Tibial nerve (tissue), 4 donors: ENCODE measurements around the gene BCAS1. TPM values are rescaled to one million over a fixed set of nuclear protein-coding genes. Genes with fewer than 3 reads are reported as not detected.

ENCODE experiments used
- DNase-seq, 2 donors: peaks; one replicate each; pipeline ENCODE4 v3.0.0-alpha.2; 2019; ENCODE audit warnings: low spot score in 2 of 2
- H3K27ac ChIP-seq, 4 donors: fragments of 200-600 bp; sonication (generic) in 3 of 4; one replicate each; pipeline ENCODE4 v1.5.1; 2017 to 2019; ENCODE audit warnings: mild to moderate bottlenecking in 1 of 4
- H3K27me3 ChIP-seq, 2 donors: fragments of 200-600 bp; sonication (generic) in 1 of 2; one replicate each; pipeline versions ENCODE4 v1.5.1 to v1.6.0; 2017 to 2019
- H3K36me3 ChIP-seq, 3 donors: fragments of 200-600 bp; sonication (generic); one replicate each; pipeline ENCODE4 v1.5.1; 2018 to 2019
- H3K4me1 ChIP-seq, 4 donors: fragments of 200-600 bp; sonication (generic) in 3 of 4; one replicate each; pipeline ENCODE4 v1.5.1; 2017 to 2019
- H3K4me3 ChIP-seq, 4 donors: fragments of 200-600 bp; sonication (generic) in 3 of 4; one replicate each; pipeline ENCODE4 v1.5.1; 2017 to 2019; ENCODE audit warnings: mild to moderate bottlenecking in 1 of 4, moderate library complexity in 1 of 4
- H3K9me3 ChIP-seq, 4 donors: fragments of 200-600 bp; sonication (generic) in 3 of 4; one replicate each; pipeline ENCODE4 v1.5.1; 2017 to 2019
- CTCF ChIP-seq, 5 experiments: fragments of 200-600 bp in 3 of 5; fragments of 450-650 bp in 2 of 5; sonication (generic) in 3 of 5; IDR thresholded peaks; one replicate each; pipeline ENCODE4 v1.5.1; 2016 to 2019; ENCODE audit warnings: antibody characterized with exemption in 5 of 5, mild to moderate bottlenecking in 3 of 5, moderate library complexity in 2 of 5
- EP300 ChIP-seq, 2 donors: sonication (generic); formaldehyde crosslinking; IDR thresholded peaks; one replicate each; pipeline ENCODE4 v1.6.1; 2017; ENCODE audit warnings: antibody characterized with exemption in 2 of 2, mild to moderate bottlenecking in 1 of 2
- POLR2A ChIP-seq, 2 donors: fragments of 450-650 bp; IDR thresholded peaks; one replicate each; pipeline ENCODE4 v1.6.1; 2017; ENCODE audit warnings: antibody characterized with exemption in 2 of 2, mild to moderate bottlenecking in 2 of 2, moderate library complexity in 2 of 2
- WGBS, 2 donors: methylation state at CpG; one replicate each; pipeline ENCODE4 v1.1.5; 2018; 5-methylcytosine and 5-hydroxymethylcytosine counted together
- total RNA-seq, 4 donors: library from RNA; depleted of rRNA; stranded (reverse); fragments of >200 nt; gene quantifications; one replicate each; pipeline ENCODE4 v1.1.0, GENCODE V29; 2016

BCAS1 gene
- total RNA-seq, 4 donors from 2014 or later: 34.8 to 59.6 (median 47.1) TPM

- TF ChIP-seq CTCF (IDR thresholded peaks at IDR 0.05) (no peak), EP300 (IDR thresholded peaks at IDR 0.05) (no peak), POLR2A (IDR thresholded peaks at IDR 0.05) (no peak)
Observed at GRCh38 chr20:53990768-53991450, 79.5 kb downstream of the BCAS1 start.

GRCh38 chr20:53990003-53990402 lies 80.4 kb downstream of the BCAS1 start:
- 79 to 81% methylated on average over 2 of the region's 2 CpGs for WGBS, 2 donors
- TF ChIP-seq EP300 (IDR thresholded peaks at IDR 0.05): no peak
- TF ChIP-seq CTCF (IDR thresholded peaks at IDR 0.05): no peak
- TF ChIP-seq POLR2A (IDR thresholded peaks at IDR 0.05): no peak
- Histone ChIP-seq H3K4me1 (peaks cover 0 to 5% (median 0%) of the 10 kb centered on the region in 4 donors), H3K36me3 (no peaks in the 10 kb centered on the region), H3K27me3 (no peaks in the 10 kb centered on the region), H3K9me3 (no peaks in the 10 kb centered on the region), H3K4me3 (no peak overlapping the region), H3K27ac (peak overlapping the region in 2 of 4 donors; percentile 28 to 77)
- DNase-seq: no peak

More at GRCh38 chr20:53990768-53991450, 79.5 kb downstream of the BCAS1 start:
- Histone ChIP-seq H3K4me3 (no peak overlapping the region), H3K9me3 (no peaks in the 10 kb centered on the region), H3K4me1 (peaks cover 0 to 5% (median 0%) of the 10 kb centered on the region in 4 donors), H3K36me3 (no peaks in the 10 kb centered on the region), H3K27me3 (no peaks in the 10 kb centered on the region), H3K27ac (peak overlapping the region in 3 of 4 donors; percentile 25 to 77 (median 72))
- DNase-seq: no peak
- 66 to 70% methylated on average over 9 of the region's 9 CpGs for WGBS, 2 donors

- TF ChIP-seq EP300 (IDR thresholded peaks at IDR 0.05): no peak
- no peak for DNase-seq
- H3K4me3 ChIP-seq: no peak overlapping the region
- H3K27me3 ChIP-seq: no peaks in the 10 kb centered on the region
- no peaks in the 10 kb centered on the region for H3K9me3 ChIP-seq
- 58 to 62% methylated on average over 2 of the region's 2 CpGs for WGBS, 2 donors
- H3K27ac ChIP-seq: peak overlapping the region in 1 of 4 donors; percentile 35
- H3K4me1 ChIP-seq: peaks cover 0 to 5% (median 2%) of the 10 kb centered on the region in 4 donors
- no peaks in the 10 kb centered on the region for H3K36me3 ChIP-seq
Observed at GRCh38 chr20:53989401-53989800, 81.0 kb downstream of the BCAS1 start.

- Histone ChIP-seq H3K36me3 (no peaks in the 10 kb centered on the region), H3K27ac (no peak overlapping the region), H3K9me3 (no peaks in the 10 kb centered on the region), H3K4me1 (peaks cover 0 to 5% (median 2%) of the 10 kb centered on the region in 4 donors), H3K4me3 (no peak overlapping the region), H3K27me3 (no peaks in the 10 kb centered on the region)
- whole genome bisulfite sequencing, 2 donors: 80% methylated on average over 4 of the region's 4 CpGs
- TF ChIP-seq CTCF (IDR thresholded peaks at IDR 0.05) (no peak), EP300 (IDR thresholded peaks at IDR 0.05) (no peak), POLR2A (IDR thresholded peaks at IDR 0.05) (no peak)
- DNase-seq: no peak
Observed at GRCh38 chr20:53986037-53986650, 84.2 kb downstream of the BCAS1 start.

GRCh38 chr20:53985150-53985518 lies 85.3 kb downstream of the BCAS1 start:
- Histone ChIP-seq H3K9me3 (no peaks in the 10 kb centered on the region), H3K27me3 (no peaks in the 10 kb centered on the region), H3K27ac (peak overlapping the region in 1 of 4 donors; percentile 28), H3K4me3 (no peak overlapping the region), H3K36me3 (no peaks in the 10 kb centered on the region), H3K4me1 (peaks cover 0 to 6% (median under 1%) of the 10 kb centered on the region in 4 donors)
- WGBS, 2 donors: 91 to 94% methylated on average over 8 of the region's 8 CpGs
- no peak for DNase-seq
- TF ChIP-seq EP300 (IDR thresholded peaks at IDR 0.05) (no peak), CTCF (IDR thresholded peaks at IDR 0.05) (no peak), POLR2A (IDR thresholded peaks at IDR 0.05) (no peak)
